HG03175 (cell line): ENCODE results near the gene MSI2.

Source experiments
- ATAC-seq: cut with Tn5 transposase; IDR thresholded peaks from one replicate; pipeline ENCODE4 v1.9.1; 2021; ENCODE audit warnings: mild to moderate bottlenecking, moderate library complexity; ENCODE audit not compliant: unreplicated experiment

Gene MSI2

DNA sequence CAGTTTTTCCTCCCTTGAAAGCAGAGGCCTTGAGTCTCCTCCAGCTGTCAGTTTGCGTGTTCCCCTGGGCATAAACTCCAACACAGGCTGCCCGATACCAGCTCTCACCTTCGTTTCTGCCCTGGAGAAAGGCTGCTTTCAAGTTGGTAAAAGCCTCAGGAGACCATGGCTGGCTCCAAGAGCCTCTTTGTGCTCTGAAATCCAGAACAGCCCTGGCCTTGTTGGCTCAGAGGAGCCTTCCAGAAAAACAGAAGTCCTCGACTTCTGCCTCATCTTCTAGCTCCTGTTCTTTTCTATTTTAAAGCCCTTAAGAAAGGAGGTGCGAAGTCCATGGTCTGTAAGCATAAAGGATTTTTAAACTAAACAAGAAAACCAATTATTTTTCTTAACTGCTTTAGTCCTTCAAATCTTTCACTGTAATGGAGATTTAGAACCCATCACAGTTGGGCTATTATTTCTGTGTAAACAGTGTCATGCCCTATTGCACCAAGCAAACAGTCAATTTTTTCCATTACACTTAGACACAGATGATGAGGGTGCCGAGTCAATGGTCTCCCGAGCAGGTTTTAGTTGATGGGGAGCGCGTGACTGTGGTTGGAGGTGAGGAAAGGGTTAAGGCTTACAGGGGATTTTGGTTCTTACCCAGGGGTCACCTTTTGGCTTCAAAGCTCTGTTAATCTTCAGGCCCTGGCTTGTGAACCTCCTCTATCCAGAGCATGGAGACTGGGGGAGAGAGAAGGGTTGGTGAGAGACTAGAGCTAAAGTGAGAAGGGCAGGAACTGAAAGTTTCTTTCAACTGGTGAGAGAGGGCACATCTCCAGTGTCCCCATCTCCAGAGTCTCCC is 212.8 kb downstream of the MSI2 start:
- ATAC-seq = no peak

DNA sequence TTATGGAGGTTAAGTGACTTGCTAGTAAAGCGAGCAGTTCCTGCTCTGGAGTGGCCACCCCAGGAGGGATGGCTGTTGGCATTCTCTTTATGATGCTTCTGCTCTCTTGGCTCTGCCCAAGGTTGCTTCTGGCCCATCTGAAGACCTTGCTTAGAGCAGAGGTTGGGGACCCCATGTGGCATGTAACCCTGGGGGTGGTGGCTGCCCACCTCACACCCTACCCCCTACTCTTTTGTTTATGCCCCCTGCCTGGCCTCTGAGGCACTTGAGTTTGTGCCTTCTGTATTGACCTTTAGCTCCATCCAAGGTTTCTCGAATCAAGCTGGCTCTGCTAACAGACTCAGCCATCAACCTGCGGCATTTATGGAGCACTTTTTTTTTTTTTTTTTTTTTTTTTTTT is 214.6 kb downstream of the MSI2 start:
- no peak for ATAC-seq

DNA sequence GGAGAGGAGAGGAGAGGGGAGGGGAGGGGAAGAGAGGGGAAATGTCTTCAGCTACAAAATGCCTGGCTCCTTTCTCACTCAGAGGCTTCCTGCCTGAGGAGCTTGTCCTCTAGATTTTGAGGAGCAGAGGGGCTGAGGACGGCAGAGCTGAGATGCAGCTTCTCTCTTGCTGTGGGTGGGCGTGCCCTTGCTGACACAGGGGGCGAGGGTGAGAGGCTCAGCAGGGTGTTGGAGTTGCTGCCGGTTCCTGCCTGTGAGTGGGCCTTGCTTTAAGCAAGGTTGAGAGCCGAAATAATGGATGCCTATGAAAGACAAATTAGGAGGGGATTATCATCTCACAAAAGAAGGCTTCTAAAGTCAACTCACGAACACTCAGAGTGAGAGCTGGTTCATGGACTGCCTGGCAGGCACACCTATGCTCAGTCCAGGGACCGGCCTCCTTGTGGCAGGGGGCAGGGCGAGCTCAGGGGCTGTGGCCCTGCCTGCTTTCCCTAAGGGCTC is 215.6 kb downstream of the MSI2 start:
- ATAC-seq = no peak

DNA sequence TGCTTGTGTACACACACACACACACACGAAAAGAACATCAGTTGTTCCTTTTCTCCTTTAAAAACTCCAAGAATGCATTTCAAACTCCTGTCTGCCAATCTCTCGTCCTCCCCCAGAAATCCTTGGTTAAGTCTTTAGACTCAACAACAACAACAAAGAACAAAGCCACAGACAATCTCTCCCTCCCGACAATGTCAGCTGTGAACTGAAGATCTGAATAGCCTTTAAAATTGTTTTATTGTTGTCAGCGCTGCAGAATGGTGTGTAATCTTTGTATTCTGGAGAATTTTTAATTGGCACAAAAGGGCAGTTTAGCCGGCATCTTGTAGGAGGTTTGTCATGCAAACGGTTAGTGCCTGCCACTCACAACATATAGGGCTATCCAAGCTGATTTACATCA is 219.5 kb downstream of the MSI2 start:
- ATAC-seq = no peak

DNA sequence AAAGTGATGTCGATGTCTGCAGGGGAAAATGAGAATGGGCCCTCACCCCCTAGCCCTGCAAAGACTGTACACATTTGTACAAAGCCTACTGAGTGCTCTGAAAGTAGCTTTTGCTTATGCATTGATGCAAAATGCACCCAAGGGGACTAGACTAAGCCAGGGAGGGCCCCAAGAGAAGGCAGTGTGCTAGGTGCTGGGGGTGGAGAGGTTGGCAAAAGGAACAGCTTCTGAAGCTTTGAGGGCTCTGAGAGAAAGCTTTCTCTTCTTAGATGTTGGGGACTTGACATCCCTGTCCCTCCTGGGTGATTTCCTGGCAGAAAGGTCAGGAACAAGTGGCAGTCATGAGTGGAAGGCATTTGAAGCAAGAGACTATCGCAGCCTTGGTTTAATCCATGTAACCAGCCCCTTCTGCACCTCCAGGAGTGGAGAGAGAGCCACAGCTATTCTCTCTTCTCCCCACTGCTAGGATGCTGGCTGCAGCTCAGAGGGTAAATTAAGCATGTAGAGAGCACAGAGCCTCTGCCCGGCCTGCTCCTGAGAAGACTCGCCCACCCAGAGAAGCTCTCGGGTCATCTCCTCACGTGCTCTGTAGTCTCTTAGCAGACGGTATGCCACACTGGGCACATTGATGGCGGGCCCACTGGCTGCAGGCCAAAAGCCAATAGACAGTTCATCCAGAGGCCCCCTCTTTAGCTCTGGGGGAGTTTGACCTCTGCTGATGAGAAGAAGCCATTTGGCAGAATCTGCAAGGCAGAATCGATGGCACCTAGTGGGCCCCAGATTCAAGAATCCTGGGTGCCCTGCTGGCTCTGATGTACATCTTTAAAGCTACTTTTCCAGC is 221.4 kb downstream of the MSI2 start:
- no peak for ATAC-seq

DNA sequence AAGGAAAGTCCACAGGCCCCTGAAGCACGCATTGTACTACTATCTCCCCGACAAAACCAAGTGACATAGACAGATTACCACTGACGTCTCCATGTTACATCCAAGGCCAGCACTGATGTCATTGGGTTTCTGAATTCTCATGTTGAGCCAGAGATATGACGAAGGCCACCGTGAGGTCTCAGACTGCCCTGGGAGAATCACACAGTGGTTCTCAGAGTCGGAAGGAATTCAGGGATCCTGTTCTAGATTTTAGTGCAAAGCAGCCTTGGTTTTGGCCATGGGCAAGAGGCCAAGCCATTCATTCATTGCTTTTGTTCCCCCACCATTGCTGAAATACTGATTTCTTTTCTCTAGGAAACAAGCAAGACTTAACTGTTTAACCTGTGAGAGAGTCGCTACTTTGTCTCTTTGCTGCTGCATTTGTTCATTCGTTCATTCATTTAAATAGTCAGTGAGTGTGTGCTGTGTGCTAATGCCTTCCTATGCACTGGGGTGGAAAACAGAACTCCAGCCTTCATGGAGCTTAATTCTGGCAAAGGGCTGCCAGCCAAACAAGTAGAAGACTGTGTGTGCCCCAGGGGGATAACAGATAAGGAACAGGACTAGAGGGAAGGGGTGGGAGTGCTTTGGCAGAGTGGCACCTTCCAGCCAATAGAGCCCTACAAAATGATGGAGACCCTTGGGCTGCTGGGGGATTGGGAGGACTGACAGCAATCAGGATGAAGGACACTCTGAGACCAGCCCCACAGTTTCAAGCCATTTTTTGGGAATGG is 222.3 kb downstream of the MSI2 start:
- no peak for ATAC-seq

DNA sequence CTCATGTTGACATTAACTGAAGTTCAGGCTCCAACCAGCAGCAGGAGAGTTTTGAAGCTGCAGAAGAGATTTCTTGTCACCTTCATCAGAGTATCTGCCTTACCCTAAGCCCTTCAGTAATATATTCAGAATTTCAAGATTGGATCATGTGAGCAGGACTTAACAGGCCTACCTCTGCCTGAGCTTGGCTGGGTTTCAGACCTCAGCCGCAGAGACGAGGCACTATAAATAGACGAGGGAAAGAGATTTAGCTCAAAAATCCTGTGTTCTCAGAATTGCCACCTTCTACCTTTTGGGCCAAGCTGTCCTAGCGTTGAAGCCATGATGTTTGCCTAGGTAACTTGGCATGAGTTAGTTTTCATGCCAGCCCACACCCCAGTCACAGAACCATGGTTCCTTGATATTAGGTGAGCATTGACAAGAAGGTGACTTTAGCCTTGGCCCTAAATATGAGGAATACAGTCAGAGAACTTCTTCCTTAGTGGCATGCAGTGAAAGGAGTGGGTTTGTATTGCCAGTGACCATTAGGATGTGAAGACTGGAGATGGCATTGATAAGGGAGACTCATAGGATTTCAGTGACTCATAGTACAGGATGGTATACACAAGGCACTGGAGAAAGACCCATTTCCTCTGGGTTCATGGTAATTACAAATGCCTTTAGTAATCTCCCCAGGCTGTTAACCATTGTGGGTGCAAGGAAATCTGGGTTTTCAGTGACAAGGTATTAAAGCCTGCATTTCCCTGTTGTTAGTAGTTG is 224.3 kb downstream of the MSI2 start:
- ATAC-seq = no peak

DNA sequence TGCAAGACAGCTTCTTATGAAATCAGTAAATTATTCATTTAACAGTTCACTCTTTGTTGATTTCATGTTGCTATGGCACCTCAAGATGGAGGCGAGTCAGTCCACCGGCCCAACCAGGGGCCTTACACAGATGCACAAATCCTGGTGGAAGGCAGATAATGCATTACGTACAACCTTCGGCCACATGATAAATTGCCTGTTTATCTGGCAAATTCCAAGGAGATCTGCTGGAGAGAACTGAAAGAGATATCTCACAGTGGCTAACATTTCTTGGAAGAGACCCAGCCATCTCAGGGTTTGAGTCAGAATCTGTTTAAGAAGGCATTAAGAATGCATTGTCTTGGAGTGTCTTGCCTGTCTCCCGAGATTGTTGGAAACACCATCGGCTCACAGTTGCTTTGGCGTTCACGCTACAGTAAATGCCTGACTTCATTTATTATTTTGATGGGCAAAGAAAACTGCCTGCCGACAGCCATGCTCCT is 225.6 kb downstream of the MSI2 start:
- no peak for ATAC-seq

DNA sequence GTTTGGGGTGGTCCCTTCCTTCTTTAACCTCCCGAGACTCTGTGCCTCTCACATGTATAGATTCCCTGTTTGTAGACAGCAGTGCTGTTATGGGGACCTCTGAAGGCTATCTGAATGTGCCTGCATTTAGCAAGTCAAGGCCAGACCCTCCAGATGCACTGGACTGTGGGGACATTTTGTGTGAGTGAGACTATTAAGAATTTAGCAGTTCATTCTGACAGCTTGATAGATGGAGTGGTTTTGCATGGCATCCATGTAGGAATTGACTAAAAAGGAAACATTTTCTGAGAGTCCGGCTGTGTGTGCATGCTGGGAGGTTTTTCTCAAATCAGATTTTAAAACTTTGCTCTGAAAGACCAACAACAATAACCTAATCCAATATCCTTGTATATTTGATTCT is 226.3 kb downstream of the MSI2 start:
- no peak for ATAC-seq

DNA sequence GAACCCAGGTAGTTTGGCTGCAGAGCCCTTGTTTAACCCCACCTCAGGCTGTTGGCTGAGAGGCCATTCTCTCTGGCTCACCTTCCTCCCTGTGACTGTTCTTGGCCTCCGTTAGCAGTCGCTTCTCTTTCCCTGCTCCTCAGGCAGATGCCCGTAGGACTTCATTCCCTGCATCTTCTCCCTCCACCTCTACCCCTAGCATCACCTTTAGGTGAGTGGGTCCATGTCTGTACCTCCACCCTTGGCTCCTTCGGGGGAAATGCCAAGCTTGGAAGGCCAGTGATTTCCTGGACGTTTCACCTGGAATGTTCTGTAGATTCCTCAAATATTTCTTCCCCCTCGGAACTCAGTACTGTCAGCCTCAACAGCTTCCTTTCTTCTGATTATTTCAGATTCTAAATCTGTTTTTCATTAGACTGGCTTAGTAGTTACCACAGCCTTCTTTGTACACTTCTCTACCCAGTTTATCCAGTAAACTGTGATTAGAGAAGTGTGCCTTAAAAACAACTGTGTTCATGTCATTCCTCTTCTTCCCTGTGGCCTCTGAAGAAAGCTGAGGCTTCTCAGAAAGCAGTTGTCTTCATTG is 227.9 kb downstream of the MSI2 start:
- ATAC-seq = no peak

DNA sequence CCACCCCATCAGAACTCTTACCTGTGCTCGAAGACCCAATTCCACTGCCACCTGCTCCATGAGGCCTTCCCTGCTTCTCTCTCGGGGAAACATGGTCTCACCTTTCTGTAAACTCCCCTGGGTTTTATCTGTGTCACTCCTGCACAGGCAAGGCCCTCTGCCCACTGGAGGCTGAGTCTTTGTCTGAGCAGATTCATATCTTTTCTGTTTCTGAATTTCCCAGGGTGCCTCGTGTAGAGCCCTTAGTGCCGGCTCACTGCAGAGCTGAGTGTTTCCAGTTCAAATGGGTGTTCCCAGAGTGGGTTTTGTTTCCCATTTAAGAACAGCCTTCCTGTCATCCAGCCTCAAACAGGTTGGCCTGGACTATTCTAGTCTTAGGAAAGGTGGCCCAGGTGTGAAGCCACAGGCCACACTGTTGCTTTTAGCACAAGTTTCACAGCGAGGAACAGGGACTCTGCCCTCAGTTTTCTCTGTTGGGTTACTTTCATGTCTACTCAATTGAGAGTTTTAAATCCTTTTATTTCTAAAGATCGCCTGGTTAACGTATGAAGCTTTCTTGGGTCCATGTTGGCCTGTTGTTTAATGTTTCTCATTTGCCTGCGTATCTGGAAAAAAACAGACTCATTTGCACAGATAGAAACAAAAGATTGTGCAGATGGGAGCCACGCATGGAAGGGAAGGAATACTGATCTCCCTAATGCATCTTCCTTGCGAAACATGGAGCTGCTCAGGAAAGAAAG is 228.7 kb downstream of the MSI2 start:
- no peak for ATAC-seq

DNA sequence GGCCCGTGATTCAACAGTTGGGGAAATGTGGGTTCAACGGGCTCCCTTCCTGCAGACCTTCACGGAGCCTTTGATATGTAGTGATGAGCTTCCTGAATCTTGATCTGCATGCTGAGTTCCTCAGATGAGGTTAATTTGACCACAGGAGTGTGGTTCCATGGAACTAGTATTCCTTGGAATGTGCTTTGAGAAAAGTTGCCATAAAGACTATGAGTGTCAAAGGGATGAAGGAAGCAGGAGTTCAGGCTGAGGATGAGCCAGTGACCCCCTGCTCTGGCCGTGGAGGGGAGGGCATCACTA is 229.2 kb downstream of the MSI2 start:
- ATAC-seq = no peak

DNA sequence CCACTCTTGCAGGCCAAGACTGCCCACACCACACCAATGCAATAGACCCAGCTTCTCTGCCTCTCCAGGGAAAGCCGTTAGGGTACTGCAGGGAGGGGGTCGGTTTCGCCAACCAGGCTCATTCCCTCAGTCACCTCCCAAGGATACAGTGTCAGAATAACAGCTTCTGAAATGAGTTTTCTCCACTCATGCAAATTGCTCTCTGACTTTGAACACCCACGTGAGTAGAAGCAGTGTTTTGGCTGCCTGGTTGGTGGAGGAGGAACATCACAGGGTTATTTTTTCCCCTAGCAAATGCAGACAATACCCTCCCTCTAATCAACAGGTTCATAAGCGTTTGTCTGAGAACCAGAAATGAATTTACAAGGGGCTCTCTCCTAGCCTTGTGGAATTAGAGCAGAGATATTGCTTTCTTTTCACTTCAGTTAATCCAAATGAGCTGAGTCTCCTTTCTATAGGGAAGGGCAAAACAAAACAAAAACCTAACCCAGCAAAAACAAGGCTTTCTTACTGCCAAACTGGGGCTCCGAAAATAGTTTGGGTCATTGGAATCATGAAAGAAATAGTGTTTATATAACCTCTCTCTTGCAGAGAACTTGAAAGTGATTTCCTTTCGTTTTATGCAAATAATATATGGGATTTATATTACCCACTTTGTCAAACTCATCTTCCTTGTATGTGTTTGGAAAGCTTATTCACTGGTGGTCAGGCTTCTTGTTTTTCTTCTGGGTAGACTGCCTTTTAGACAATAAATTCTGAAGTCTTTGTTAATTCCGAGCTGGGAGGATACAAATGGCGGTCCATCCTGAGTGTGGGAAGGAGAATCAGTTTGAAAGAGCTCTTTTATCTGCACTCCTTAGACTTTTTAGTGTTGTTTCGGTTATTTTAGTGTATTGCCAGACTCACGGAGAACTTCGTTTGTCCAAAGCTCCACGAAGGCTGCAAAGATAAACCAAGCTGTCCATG is 229.9 kb downstream of the MSI2 start:
- ATAC-seq = no peak

DNA sequence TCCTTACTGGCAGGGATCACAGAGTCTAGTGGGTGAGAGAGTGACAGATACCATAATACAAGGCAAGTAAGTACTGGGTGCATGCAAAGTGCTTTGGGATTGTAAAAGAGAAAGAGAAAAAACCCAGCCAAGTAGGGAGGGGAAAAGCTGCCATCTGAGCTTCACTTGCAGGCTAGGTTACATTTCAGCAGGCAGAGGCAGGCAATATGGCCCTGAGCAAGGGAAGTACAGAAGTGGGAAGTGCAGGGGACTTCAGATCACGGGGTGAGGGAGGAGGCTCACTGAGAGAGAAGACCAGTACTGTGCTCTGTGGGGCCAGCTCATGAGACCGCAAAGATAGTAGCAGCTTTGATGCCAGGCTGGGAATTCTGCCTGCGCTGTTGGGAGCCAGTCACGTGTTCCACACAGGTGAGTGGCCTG is 230.6 kb downstream of the MSI2 start:
- no peak for ATAC-seq

DNA sequence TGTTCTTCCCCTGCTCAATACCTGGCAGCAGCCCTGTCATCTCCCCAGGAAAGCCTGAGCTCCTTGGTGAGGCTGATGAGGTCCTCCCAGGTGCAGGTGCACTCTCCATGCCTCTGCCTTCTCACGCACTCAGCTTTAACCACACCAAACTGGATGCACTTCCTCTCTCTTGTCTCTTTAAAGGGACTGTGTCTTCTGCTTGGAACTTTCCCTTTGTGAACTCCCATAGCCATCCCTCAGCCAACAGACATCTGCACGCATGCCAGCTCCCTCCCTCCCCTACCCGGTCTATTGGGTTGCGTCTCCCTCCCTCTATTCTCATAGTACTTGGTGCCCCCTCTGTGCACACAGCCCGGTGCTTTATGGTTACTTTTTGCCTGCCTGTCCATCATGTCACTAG is 231.2 kb downstream of the MSI2 start:
- ATAC-seq = no peak

DNA sequence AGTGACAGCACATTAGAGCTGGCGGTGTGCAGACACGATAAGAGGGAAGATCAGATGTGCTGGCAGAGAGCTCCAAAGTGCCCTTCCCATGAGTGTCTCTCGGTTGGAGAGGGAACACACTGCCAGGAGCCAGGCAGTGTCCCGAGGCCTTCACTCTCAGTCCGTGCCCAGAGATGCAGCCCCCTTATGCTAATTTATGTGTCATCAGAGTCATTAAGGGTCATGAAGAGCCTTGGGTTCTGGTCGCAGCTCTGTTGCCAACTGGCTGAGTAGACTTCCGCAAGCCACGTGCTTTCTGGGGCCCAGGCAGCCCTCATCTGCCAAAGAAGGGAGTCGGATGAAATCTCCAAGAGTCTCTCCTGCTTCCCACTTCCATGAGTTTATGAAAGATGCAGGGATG is 232.5 kb downstream of the MSI2 start:
- ATAC-seq = no peak

DNA sequence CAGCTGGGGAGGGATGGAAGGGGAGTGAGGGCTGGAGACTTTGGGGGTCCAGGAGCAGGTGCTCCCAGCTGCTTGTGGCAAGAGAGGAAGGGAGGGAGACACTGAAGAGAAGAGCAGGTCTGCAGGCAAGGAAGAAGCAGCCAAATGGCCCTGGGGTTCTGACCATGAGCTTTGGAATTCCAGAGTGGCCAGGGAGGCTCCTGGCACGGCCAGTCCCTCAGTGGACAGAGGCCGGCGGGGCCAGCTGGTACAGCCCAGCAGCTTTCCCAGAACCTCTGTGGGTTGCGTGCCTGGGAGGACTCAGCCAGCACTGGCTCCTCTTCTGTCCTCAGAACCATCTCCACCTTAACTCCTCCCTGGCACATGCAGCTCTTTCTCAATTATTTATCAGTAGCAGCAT is 233.0 kb downstream of the MSI2 start:
- no peak for ATAC-seq

DNA sequence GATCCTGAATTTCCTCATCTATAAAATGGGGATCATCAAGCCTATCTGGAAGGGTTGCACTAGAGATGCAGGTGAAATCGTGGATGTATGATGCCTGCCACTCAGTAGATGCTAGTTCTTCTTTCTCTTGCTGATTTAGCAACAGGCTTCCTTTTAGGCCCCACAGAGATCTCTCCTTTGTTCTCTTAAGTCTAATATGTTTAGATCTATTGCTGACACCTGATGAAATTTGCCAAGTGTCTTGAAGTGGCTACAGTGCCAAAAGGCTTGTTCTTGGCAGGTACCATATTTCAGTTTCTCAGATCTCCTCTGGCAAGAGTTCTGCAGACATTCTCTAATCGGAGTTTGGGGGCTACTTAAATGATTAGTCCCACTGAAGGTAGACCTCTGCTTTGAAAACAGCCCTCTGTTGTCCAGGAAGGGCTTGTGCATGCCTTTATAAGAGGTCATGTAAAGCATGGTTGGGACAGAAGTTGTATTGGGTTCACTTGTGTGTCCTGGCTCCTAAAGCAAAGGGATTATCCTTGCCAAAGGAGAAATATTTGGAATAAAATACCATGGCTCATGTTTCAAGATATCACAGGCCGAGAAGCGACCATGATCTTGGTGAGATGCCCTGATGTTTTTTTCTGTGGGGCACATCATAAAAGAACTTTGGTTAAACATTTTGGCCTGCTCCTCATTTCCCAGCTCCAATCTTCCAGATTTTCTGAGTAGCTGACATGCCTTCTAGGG is 234.0 kb downstream of the MSI2 start:
- ATAC-seq = no peak
